Gastroesophageal sphincter (tissue), 3 donors: Measurements from ENCODE around the gene DNAJA3.

ENCODE experiments used
- CTCF ChIP-seq, 4 experiments: fragments of 200-600 bp in 2 of 4; fragments of 450-650 bp in 2 of 4; sonication (generic) in 1 of 4; IDR thresholded peaks; one replicate each; pipeline ENCODE4 v1.5.1; 2017 to 2019; ENCODE audit warnings: antibody characterized with exemption in 4 of 4, mild to moderate bottlenecking in 2 of 4, moderate library complexity in 2 of 4
- POLR2A ChIP-seq, 2 donors: fragments of 450-650 bp; IDR thresholded peaks; one replicate each; pipeline ENCODE4 v1.6.1; 2017; ENCODE audit warnings: antibody characterized with exemption in 2 of 2, mild to moderate bottlenecking in 2 of 2, moderate library complexity in 1 of 2
- POLR2AphosphoS5 ChIP-seq: sonication (generic); formaldehyde crosslinking; IDR thresholded peaks from one replicate; pipeline ENCODE4 v1.6.1; 2017; ENCODE audit warnings: antibody characterized with exemption

DNA sequence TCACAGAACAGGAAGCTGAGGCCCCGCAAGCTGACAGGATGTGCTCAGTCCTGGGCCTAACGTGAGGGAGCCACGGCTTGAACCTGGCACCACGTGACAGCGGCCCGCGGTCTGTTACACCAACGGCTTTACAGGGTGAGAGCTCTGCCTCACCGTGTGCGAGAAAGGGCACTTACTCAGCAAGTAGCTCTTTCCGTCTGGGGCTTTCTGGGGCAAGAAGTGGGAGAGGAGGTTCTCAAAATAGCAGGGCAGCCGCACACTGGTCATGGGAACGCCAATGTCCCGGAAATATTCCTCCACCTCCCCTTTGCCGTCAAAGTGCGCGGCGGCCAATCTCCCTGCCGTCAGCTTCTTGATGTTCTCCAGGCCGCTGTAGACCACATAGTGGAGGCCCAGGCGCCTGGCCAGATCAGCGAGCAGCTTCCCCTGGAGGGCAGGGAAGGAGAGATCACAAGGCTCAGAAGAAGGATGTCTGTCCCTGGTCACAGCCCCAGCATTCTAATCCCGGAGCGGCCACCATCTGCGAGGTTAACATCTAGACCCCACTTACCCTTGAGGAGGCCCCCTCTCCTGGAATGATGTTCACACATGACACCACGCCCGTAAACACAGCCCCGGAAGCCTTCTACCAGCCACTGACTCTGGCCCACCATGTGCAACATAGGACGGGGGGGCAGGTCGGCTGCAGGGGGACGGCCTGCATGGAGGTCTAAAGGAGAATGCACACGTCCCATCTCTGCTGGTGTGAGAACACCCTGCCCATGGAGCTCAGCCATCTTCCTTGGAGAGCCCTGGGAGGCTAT is 40.5 kb downstream of the DNAJA3 start:
- no peak for TF ChIP-seq CTCF (IDR thresholded peaks at IDR 0.05)
- no peak for TF ChIP-seq POLR2AphosphoS5
- TF ChIP-seq POLR2A (IDR thresholded peaks at IDR 0.05), result no peak
